GM12878 (cell line): ENCODE results near the gene FAM98C. TPM values are rescaled to one million over a fixed set of nuclear protein-coding genes. Genes with fewer than 3 reads are reported as not detected.

Source experiments
- ATAC-seq: fragments of 200-7000 bp; cut with Tn5 transposase; 3 replicates; pipeline ENCODE4 v1.9.1; 2020; ENCODE audit warnings: mild to moderate bottlenecking, moderate library complexity
- BruUV-seq: library from RNA; stranded (reverse); fragments of 400-500 nt; replicated peaks from 2 replicates; lab custom pipeline; 2021; lab: Mats Ljungman, UMichigan
- CTCF ChIA-PET: fragments of 300-600 bp; sonication (Branson Sonifier 250); formaldehyde crosslinking; extraction: SDS; loops from one replicate; lab custom pipeline; 2021; ENCODE audit warnings: inconsistent platforms; lab: Yijun Ruan, JAX
- POLR2A ChIA-PET: fragments of 350-600 bp; formaldehyde crosslinking; extraction: SDS; loops from one replicate; lab custom pipeline; 2021; ENCODE audit warnings: inconsistent platforms; lab: Charles Lee
- RAD21 ChIA-PET: fragments of 300-600 bp; sonication (Branson Sonifier 250); formaldehyde crosslinking; loops from one replicate; lab custom pipeline; 2023; ENCODE audit warnings: antibody characterized with exemption; ENCODE audit not compliant: unreplicated experiment; lab: Charles Lee
- SMC1A ChIA-PET: fragments of 300-600 bp; sonication (Branson Sonifier 250); formaldehyde crosslinking; loops from one replicate; lab custom pipeline; 2023; ENCODE audit not compliant: unreplicated experiment, uncharacterized antibody; lab: Charles Lee
- DNase-seq: peaks from one replicate; pipeline ENCODE4 v3.0.0-alpha.2; 2011; ENCODE audit warnings: low read depth, low spot score
- FAIRE-seq: peaks from 3 replicates; lab custom pipeline; 2011; peaks lifted over from hg19 to GRCh38; lab: Jason Lieb, UNC
- H2AFZ ChIP-seq: 2 replicates; pipeline ENCODE4 v1.6.0; 2011; ENCODE audit warnings: low read depth, low read length, control low read depth; ENCODE audit not compliant: control insufficient read depth
- H3K27ac ChIP-seq: 2 replicates; pipeline ENCODE4 v1.5.1; 2011; ENCODE audit warnings: control low read depth; ENCODE audit not compliant: control insufficient read depth, insufficient read depth
- H3K27me3 ChIP-seq, 2 experiments: replicated peaks in 1 of 2; 2 replicates each; pipeline versions ENCODE4 v1.6.0 to v1.6.1; 2011; ENCODE audit warnings: low read length in 1 of 2; ENCODE audit not compliant: control insufficient read depth in 2 of 2, insufficient read depth in 2 of 2
- H3K36me3 ChIP-seq, 2 experiments: 2 replicates each; pipeline ENCODE4 v1.5.1; 2011; ENCODE audit warnings: low read length in 1 of 2; ENCODE audit not compliant: control insufficient read depth in 2 of 2, insufficient read depth in 2 of 2
- H3K4me1 ChIP-seq: 2 replicates; pipeline ENCODE4 v1.6.1; 2011; ENCODE audit warnings: mild to moderate bottlenecking, low read length, moderate library complexity, mixed read lengths; ENCODE audit not compliant: control insufficient read depth, insufficient read depth
- H3K4me2 ChIP-seq: 2 replicates; pipeline ENCODE4 v1.6.0; 2011; ENCODE audit warnings: control low read depth; ENCODE audit not compliant: control insufficient read depth, insufficient read depth
- H3K4me3 ChIP-seq: fragments of 200-600 bp; sonication (generic); 2 replicates; pipeline ENCODE4 v1.5.1; 2016
- H3K79me2 ChIP-seq: 2 replicates; pipeline ENCODE4 v1.6.0; 2011; ENCODE audit warnings: low read length; ENCODE audit not compliant: control insufficient read depth, insufficient read depth
- H3K9ac ChIP-seq: 2 replicates; pipeline ENCODE4 v1.8.0; 2011; ENCODE audit warnings: low read length, control low read depth, mixed read lengths; ENCODE audit not compliant: control insufficient read depth, insufficient read depth
- H3K9me3 ChIP-seq: replicated peaks from 3 replicates; pipeline ENCODE4 v1.5.1; 2011; ENCODE audit warnings: mild to moderate bottlenecking, low read length; ENCODE audit not compliant: control insufficient read depth, insufficient read depth
- H4K20me1 ChIP-seq: 2 replicates; pipeline ENCODE4 v1.6.0; 2011; ENCODE audit not compliant: control insufficient read depth, insufficient read depth
- CBX5 ChIP-seq: sonication (generic); IDR thresholded peaks from 2 replicates; pipeline ENCODE4 v1.6.1; 2016; ENCODE audit warnings: low read depth, moderate library complexity, mild to moderate bottlenecking, inconsistent platforms
- CUX1 ChIP-seq: IDR thresholded peaks from 2 replicates; pipeline ENCODE4 v1.6.1; 2012; ENCODE audit warnings: improper control_type of control experiment, low read depth, low read length; ENCODE audit not compliant: insufficient replicate concordance
- NR2F1 ChIP-seq: fragments of 450-650 bp; conservative IDR thresholded peaks from 2 replicates; pipeline ENCODE4 v1.6.1; 2017; ENCODE audit warnings: mild to moderate bottlenecking
- POLR2AphosphoS2 ChIP-seq: IDR thresholded peaks from 2 replicates; pipeline ENCODE4 v1.6.1; 2011; ENCODE audit warnings: low read depth, mild to moderate bottlenecking, low read length, improper control_type of control experiment, moderate library complexity
- RCOR1 ChIP-seq: conservative IDR thresholded peaks from 2 replicates; pipeline ENCODE4 v1.6.1; 2012; ENCODE audit warnings: low read depth, low read length, improper control_type of control experiment
- SMARCA5 ChIP-seq: fragments of 450-650 bp; IDR thresholded peaks from 2 replicates; pipeline ENCODE4 v1.6.1; 2017; ENCODE audit warnings: mild to moderate bottlenecking
- TCF7 ChIP-seq: IDR thresholded peaks from 2 replicates; pipeline ENCODE4 v1.6.1; 2014; ENCODE audit warnings: antibody characterized with exemption, borderline replicate concordance
- YBX1 ChIP-seq: fragments of 450-650 bp; IDR thresholded peaks from 2 replicates; pipeline ENCODE4 v1.6.1; 2016; ENCODE audit warnings: antibody characterized with exemption
- ZBED1 ChIP-seq: IDR thresholded peaks from 2 replicates; pipeline ENCODE4 v1.6.1; 2016; ENCODE audit warnings: borderline replicate concordance
- WGBS: methylation state at CpG from one replicate; pipeline ENCODE4 v1.1.6; 2016; ENCODE audit warnings: low lambda C conversion rate; ENCODE audit not compliant: insufficient replicate concordance, insufficient coverage; ENCODE audit errors: missing lambda C conversion rate; 5-methylcytosine and 5-hydroxymethylcytosine counted together
- in situ Hi-C: fragments of 300-500 bp; cut with MboI; formaldehyde crosslinking; loops from 9 replicates; pipeline ENCODE4 v1.14.3; 2018; ENCODE audit warnings: mixed read lengths
- intact Hi-C: fragments of 100-400 bp; cut with micrococcal nuclease; formaldehyde crosslinking; loops from one replicate; pipeline ENCODE4 v1.14.2; 2022; ENCODE audit not compliant: unreplicated experiment
- polyA plus RNA-seq, 11 experiments: library from polyadenylated mRNA; depleted of rRNA in 4 of 11; unstranded in 6 of 11; stranded (reverse) in 5 of 11; fragments of >200 nt; fragmentation: Nextera tagmentation in 4 of 11; fragmentation: Illumina TruSeq in 1 of 11; extraction: Ambion mirVana in 4 of 11; extraction: Trizol in 1 of 11; gene quantifications; 1 replicate in 1 of 11; 2 replicates in 10 of 11; pipeline versions ENCODE4 v1.2.1 to v1.2.3, GENCODE V29; 2011 to 2016; ENCODE audit warnings: inconsistent platforms in 2 of 11, missing spikeins in 2 of 11, low read depth in 1 of 11
- total RNA-seq, 4 experiments: library from RNA; depleted of rRNA in 3 of 4; stranded (reverse); fragments of >200 nt in 3 of 4; fragmentation: Illumina TruSeq in 1 of 4; extraction: Trizol in 1 of 4; gene quantifications; 2 replicates each; pipeline versions ENCODE4 v1.2.1 to v1.2.3, GENCODE V29; 2013 to 2021

Gene FAM98C
- total and polyA plus RNA-seq, 10 of the 15 experiments (the other 5 are each of a cell fraction or from before 2014, with no cell fraction given) = 1.4 to 17.2 (median 9.5) TPM

- Histone ChIP-seq H3K79me2 (no peaks in the 10 kb centered on the region), H3K36me3 (no peaks in the 10 kb centered on the region), H3K4me3 (no peak overlapping the region), H2AFZ (no peak overlapping the region), H3K4me1 (no peaks in the 10 kb centered on the region), H3K4me2 (no peak overlapping the region), H3K27ac (no peak overlapping the region), H4K20me1 (no peaks in the 10 kb centered on the region), H3K27me3 (peaks cover 0 to 4% of the 10 kb centered on the region in 2 experiments; a peak in 2 of 4 replicates), H3K9me3 (no peaks in the 10 kb centered on the region), H3K9ac (no peak overlapping the region)
- WGBS = 56% methylated on average over 5 of the region's 5 CpGs
- FAIRE-seq (no peak), DNase-seq (no peak), ATAC-seq (no peak)
- in situ Hi-C loops = loop anchor here (25.0 kb wide), 1 partner anchor 237 kb away; the partner anchor contains the start of gene ACTN4
- TF ChIP-seq POLR2AphosphoS2 = no peak
- TF ChIP-seq RCOR1 = no peak
- TF ChIP-seq CBX5 = no peak
- TF ChIP-seq TCF7 = no peak
- no peak for TF ChIP-seq CUX1
- no peak for TF ChIP-seq SMARCA5
- TF ChIP-seq YBX1 = no peak
- no peak for TF ChIP-seq ZBED1
- no peak for TF ChIP-seq NR2F1
- ChIA-PET SMC1A (no interaction called here), CTCF (interaction anchor here (0.9 to 1.9 kb wide), 3 partner anchors 27 to 488 kb away, joined by 3 read pairs; no protein-coding TSS in a partner anchor), RAD21 (no interaction called here), POLR2A (no interaction called here)
- intact Hi-C loops = loop anchor here (5.0 kb wide), 3 partner anchors 107 to 532 kb away; partner anchors contain the start of genes MRPS12 and SARS2
- no TSS peak for BruUV-seq
These were observed 2.5 kb upstream of the FAM98C start for GRCh38 chr19:38400361-38400760.
